A673 (cell line): ENCODE results near the gene UFD1. TPM values are rescaled to one million over a fixed set of nuclear protein-coding genes. Genes with fewer than 3 reads are reported as not detected.

Experiments
- BruUV-seq: library from RNA; stranded (reverse); fragments of 400-500 nt; replicated peaks from 2 replicates; lab custom pipeline; 2021; lab: Mats Ljungman, UMichigan
- CTCF ChIA-PET: fragments of 300-600 bp; sonication (Branson Sonifier 250); formaldehyde crosslinking; loops from one replicate; lab custom pipeline; 2022; ENCODE audit warnings: antibody characterized with exemption; lab: Charles Lee
- POLR2A ChIA-PET: fragments of 300-600 bp; sonication (Branson Sonifier 250); formaldehyde crosslinking; loops from one replicate; lab custom pipeline; 2022; ENCODE audit warnings: antibody characterized with exemption; ENCODE audit not compliant: low non-redundant PET; lab: Charles Lee
- DNase-seq: peaks from one replicate; pipeline ENCODE4 v3.0.0-alpha.2; 2015; ENCODE audit warnings: low spot score
- H3K27ac ChIP-seq: fragments of 200-600 bp; sonication (generic); 2 replicates; pipeline ENCODE4 v1.5.1; 2016; ENCODE audit warnings: mixed run types, low read depth, mild to moderate bottlenecking, mixed read lengths, antibody characterized with exemption, low read length; ENCODE audit not compliant: poor library complexity, severe bottlenecking
- H3K27me3 ChIP-seq: fragments of 200-600 bp; sonication (generic); replicated peaks from 2 replicates; pipeline ENCODE4 v1.6.1; 2017; ENCODE audit warnings: mixed run types, low read depth, mild to moderate bottlenecking, mixed read lengths, antibody characterized with exemption, low read length; ENCODE audit not compliant: insufficient read depth, poor library complexity
- H3K36me3 ChIP-seq: fragments of 200-600 bp; sonication (generic); 2 replicates; pipeline ENCODE4 v1.6.1; 2016; ENCODE audit warnings: mixed run types, mild to moderate bottlenecking, mixed read lengths, antibody characterized with exemption, low read length; ENCODE audit not compliant: insufficient read depth, poor library complexity, severe bottlenecking
- H3K4me1 ChIP-seq: fragments of 200-600 bp; sonication (generic); 2 replicates; pipeline ENCODE4 v1.6.1; 2017; ENCODE audit warnings: mixed run types, mild to moderate bottlenecking, mixed read lengths, antibody characterized with exemption, low read length; ENCODE audit not compliant: insufficient read depth, poor library complexity, severe bottlenecking
- H3K4me3 ChIP-seq: fragments of 200-600 bp; sonication (generic); 2 replicates; pipeline ENCODE4 v1.5.1; 2016; ENCODE audit warnings: low read depth, mixed run types, mild to moderate bottlenecking, mixed read lengths, low read length; ENCODE audit not compliant: poor library complexity, severe bottlenecking
- H3K9me3 ChIP-seq: fragments of 200-600 bp; sonication (generic); 2 replicates; pipeline ENCODE4 v1.6.1; 2016; ENCODE audit warnings: mixed run types, low read depth, mild to moderate bottlenecking, mixed read lengths, antibody characterized with exemption, low read length; ENCODE audit not compliant: poor library complexity, severe bottlenecking
- EZH2 ChIP-seq: fragments of 200-600 bp; sonication (generic); IDR thresholded peaks from 2 replicates; pipeline ENCODE4 v1.6.1; 2017; ENCODE audit warnings: borderline replicate concordance, low read depth, mild to moderate bottlenecking, mixed read lengths, antibody characterized with exemption, low read length; ENCODE audit not compliant: poor library complexity, severe bottlenecking
- intact Hi-C: fragments of 100-400 bp; cut with micrococcal nuclease; formaldehyde crosslinking; loops from one replicate; pipeline ENCODE4 v1.10.0; 2022; ENCODE audit not compliant: unreplicated experiment
- total RNA-seq: library from RNA; stranded (reverse); gene quantifications from 2 replicates; pipeline ENCODE4 v1.2.3, GENCODE V29; 2021
- TF ChIP-seq, protein P1 (sequence below): fragments of 300-800, 200-600 bp; sonication (generic); conservative IDR thresholded peaks from 2 replicates; pipeline ENCODE4 v1.5.1; 2017; ENCODE audit warnings: low read depth, mild to moderate bottlenecking, antibody characterized with exemption, low read length, moderate library complexity, mixed read lengths

Gene UFD1
- total RNA-seq, 1 experiment from 2014 or later = 195 TPM

- Histone ChIP-seq H3K9me3 (no peaks in the 10 kb centered on the region), H3K27me3 (no peaks in the 10 kb centered on the region), H3K4me3 (no peak overlapping the region), H3K36me3 (peaks cover 26% of the 10 kb centered on the region), H3K27ac (no peak overlapping the region), H3K4me1 (no peaks in the 10 kb centered on the region)
- DNase-seq = no peak
- intact Hi-C loops = no loop called here
- BruUV-seq = no TSS peak
- POLR2A ChIA-PET = no interaction called here
- TF ChIP-seq, protein P1, sequence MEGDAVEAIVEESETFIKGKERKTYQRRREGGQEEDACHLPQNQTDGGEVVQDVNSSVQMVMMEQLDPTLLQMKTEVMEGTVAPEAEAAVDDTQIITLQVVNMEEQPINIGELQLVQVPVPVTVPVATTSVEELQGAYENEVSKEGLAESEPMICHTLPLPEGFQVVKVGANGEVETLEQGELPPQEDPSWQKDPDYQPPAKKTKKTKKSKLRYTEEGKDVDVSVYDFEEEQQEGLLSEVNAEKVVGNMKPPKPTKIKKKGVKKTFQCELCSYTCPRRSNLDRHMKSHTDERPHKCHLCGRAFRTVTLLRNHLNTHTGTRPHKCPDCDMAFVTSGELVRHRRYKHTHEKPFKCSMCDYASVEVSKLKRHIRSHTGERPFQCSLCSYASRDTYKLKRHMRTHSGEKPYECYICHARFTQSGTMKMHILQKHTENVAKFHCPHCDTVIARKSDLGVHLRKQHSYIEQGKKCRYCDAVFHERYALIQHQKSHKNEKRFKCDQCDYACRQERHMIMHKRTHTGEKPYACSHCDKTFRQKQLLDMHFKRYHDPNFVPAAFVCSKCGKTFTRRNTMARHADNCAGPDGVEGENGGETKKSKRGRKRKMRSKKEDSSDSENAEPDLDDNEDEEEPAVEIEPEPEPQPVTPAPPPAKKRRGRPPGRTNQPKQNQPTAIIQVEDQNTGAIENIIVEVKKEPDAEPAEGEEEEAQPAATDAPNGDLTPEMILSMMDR = no peak
- TF ChIP-seq EZH2 = no peak
- CTCF ChIA-PET = no interaction called here
Observed at GRCh38 chr22:19405133-19405532, 73.9 kb downstream of the UFD1 start.

DNA sequence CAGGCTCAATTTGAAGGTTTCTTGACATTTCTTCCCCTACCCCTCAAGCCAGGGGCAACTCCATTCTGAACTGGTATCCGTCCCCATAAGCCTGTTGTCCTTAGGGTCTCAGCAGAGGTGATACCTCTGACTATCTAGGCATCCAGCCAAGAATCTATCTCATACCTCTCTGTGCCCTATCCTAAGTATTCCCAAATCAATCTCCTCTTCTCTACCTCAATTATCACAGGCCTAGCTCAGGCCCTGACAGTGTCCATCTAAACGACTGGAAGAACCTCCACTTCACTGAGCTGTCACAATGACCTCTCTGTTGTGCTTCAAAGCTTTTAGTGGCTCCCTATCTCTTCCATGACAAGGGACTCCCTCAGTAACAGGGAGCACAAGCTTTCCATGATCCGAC, 74.3 kb downstream of the UFD1 start:
- no peak overlapping the region for H3K4me3 ChIP-seq
- TF ChIP-seq, protein P1 = no peak
- no peak for TF ChIP-seq EZH2
- intact Hi-C loops = no loop called here
- H3K9me3 ChIP-seq = no peaks in the 10 kb centered on the region
- DNase-seq = no peak
- no peaks in the 10 kb centered on the region for H3K27me3 ChIP-seq
- POLR2A ChIA-PET = interaction anchor here (0.6 kb wide), 1 partner anchor 23 kb away, joined by 3 read pairs; no protein-coding TSS in a partner anchor
- H3K36me3 ChIP-seq = peaks cover 28% of the 10 kb centered on the region
- no TSS peak for BruUV-seq
- CTCF ChIA-PET = interaction anchor here (0.6 kb wide), 1 partner anchor 55 kb away, joined by 3 read pairs; no protein-coding TSS in a partner anchor
- H3K27ac ChIP-seq = no peak overlapping the region
- H3K4me1 ChIP-seq = no peaks in the 10 kb centered on the region

- CTCF ChIA-PET = no interaction called here
- Histone ChIP-seq H3K4me1 (no peaks in the 10 kb centered on the region), H3K36me3 (peaks cover 33% of the 10 kb centered on the region), H3K9me3 (no peaks in the 10 kb centered on the region), H3K4me3 (no peak overlapping the region), H3K27ac (no peak overlapping the region), H3K27me3 (no peaks in the 10 kb centered on the region)
- DNase-seq = no peak
- intact Hi-C loops = no loop called here
- TF ChIP-seq, protein P1 = no peak
- TF ChIP-seq EZH2 = no peak
- no TSS peak for BruUV-seq
- POLR2A ChIA-PET = no interaction called here
Observed at GRCh38 chr22:19402642-19403191, 76.3 kb downstream of the UFD1 start.
